ENCODE data around the gene C6orf132.

DNA sequence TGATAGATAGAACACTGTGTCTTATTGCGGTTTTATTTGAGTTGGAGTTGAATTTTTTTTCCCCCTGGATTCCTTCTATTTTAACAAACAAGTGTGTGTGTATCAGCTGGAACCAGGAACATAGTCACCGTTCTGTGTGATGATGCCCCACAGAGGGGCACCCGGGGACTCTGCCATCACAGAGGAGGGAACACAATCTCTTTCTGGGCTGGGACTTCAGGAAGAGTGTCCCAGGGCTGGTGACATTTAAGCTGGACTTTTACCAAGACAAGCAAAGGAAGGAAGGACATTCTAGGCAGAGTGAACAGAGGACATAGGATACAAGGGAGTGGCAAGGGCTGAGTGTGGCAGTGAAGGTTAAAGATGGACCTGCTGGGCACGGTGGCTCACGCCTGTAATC lies 58.9 kb downstream of the C6orf132 start:
- TF ChIP-seq, protein P1, sequence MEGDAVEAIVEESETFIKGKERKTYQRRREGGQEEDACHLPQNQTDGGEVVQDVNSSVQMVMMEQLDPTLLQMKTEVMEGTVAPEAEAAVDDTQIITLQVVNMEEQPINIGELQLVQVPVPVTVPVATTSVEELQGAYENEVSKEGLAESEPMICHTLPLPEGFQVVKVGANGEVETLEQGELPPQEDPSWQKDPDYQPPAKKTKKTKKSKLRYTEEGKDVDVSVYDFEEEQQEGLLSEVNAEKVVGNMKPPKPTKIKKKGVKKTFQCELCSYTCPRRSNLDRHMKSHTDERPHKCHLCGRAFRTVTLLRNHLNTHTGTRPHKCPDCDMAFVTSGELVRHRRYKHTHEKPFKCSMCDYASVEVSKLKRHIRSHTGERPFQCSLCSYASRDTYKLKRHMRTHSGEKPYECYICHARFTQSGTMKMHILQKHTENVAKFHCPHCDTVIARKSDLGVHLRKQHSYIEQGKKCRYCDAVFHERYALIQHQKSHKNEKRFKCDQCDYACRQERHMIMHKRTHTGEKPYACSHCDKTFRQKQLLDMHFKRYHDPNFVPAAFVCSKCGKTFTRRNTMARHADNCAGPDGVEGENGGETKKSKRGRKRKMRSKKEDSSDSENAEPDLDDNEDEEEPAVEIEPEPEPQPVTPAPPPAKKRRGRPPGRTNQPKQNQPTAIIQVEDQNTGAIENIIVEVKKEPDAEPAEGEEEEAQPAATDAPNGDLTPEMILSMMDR (conservative IDR thresholded peaks at IDR 0.05), result no peak
- TF ChIP-seq EZH2 (IDR thresholded peaks at IDR 0.05; ENCODE audit: low read depth), result no peak

Data from PC-9 (cell line).